Right lobe of liver (tissue), 4 donors: ENCODE data around the gene TMBIM6.

Experiments used
- POLR2A ChIP-seq: fragments of 450-650 bp; IDR thresholded peaks from one replicate; pipeline ENCODE4 v1.6.1; 2017; ENCODE audit warnings: antibody characterized with exemption, mild to moderate bottlenecking
- TF ChIP-seq, protein P1 (sequence below), 4 donors: fragments of 200-600 bp in 3 of 4; fragments of 450-650 bp in 1 of 4; IDR thresholded peaks; one replicate each; pipeline versions ENCODE4 v1.5.1 to v1.8.0; 2016 to 2022; ENCODE audit warnings: antibody characterized with exemption in 4 of 4, mild to moderate bottlenecking in 2 of 4
- donor health status: DM: no; HTN: no; CAD: no.
- donor health status: DM: no; HTN: no; CAD: no.
- donor health status: DM: no; HTN: yes; CAD: no.

DNA sequence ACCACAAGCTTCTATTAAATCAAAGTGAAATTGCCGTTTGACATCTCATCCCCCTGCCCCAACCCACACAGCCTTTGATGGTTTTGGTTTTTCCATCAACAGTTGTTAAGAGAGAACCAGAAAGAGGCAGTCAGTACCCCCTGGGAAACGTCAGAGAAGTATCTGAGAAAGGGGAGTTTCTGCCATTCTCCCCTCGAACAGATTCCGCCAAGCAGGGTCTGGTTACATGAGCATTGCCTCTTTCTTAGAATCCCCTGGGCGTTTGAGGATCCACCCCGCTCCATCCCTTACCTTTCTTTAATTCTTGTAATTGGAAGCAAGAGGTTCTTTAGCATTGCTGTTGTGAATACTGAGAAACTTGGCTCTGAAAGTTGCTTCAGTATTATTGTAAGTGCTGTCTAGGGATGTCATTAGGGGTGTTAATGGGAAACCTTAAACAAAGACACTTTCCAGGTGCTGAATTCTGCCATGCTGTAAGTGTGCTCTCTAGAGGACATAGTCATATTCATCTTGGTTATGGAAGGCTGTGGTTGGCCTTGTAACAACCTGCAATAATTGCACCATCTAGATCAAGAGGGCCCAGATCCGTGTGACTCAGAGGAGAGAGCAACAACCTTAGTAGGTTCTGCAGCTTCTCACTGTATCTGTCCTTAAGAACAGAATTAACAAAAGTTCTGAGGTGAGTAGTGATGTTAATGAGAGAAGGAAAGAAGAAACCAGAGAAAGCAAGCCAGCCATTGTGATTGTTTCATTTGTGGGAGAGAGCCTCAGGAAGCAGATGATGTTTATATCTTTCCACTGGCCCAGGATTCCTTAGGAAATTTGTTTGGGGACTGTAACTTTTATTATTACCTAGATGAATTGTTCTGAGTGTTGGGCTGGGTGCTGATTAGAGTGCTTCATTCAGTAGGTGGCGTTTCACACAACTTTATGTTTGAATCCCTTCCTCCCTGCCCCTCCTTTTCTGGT lies 9.0 kb downstream of the TMBIM6 start:
- TF ChIP-seq, protein P1, sequence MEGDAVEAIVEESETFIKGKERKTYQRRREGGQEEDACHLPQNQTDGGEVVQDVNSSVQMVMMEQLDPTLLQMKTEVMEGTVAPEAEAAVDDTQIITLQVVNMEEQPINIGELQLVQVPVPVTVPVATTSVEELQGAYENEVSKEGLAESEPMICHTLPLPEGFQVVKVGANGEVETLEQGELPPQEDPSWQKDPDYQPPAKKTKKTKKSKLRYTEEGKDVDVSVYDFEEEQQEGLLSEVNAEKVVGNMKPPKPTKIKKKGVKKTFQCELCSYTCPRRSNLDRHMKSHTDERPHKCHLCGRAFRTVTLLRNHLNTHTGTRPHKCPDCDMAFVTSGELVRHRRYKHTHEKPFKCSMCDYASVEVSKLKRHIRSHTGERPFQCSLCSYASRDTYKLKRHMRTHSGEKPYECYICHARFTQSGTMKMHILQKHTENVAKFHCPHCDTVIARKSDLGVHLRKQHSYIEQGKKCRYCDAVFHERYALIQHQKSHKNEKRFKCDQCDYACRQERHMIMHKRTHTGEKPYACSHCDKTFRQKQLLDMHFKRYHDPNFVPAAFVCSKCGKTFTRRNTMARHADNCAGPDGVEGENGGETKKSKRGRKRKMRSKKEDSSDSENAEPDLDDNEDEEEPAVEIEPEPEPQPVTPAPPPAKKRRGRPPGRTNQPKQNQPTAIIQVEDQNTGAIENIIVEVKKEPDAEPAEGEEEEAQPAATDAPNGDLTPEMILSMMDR (IDR thresholded peaks at IDR 0.05) = no peak
- no peak for TF ChIP-seq POLR2A
